ENCODE measurements around the gene PRICKLE2.

PRICKLE2 gene

GRCh38 chr3:64114651-64115050 lies 110.6 kb downstream of the PRICKLE2 start:
- DNase-seq: no peak
- in situ Hi-C loops (cut with MboI; ENCODE audit: low pct_unique_long_range_greater_than_20kb, low sequenced_read_pairs): no loop called here

GRCh38 chr3:64111872-64112271 lies 113.4 kb downstream of the PRICKLE2 start:
- DNase-seq: no peak
- in situ Hi-C loops (cut with MboI; ENCODE audit: low pct_unique_long_range_greater_than_20kb, low sequenced_read_pairs): no loop called here

GRCh38 chr3:64111083-64111482 lies 114.2 kb downstream of the PRICKLE2 start:
- in situ Hi-C loops (cut with MboI; ENCODE audit: low pct_unique_long_range_greater_than_20kb, low sequenced_read_pairs): no loop called here
- no peak for DNase-seq

GRCh38 chr3:64110071-64110470 lies 115.2 kb downstream of the PRICKLE2 start:
- in situ Hi-C loops (cut with MboI; ENCODE audit: low pct_unique_long_range_greater_than_20kb, low sequenced_read_pairs): no loop called here
- no peak for DNase-seq

GRCh38 chr3:64109438-64109837 lies 115.8 kb downstream of the PRICKLE2 start:
- DNase-seq: no peak

GRCh38 chr3:64108784-64109317 lies 116.4 kb downstream of the PRICKLE2 start:
- no peak for DNase-seq
- in situ Hi-C loops (cut with MboI; ENCODE audit: low pct_unique_long_range_greater_than_20kb, low sequenced_read_pairs): no loop called here

More at GRCh38 chr3:64109438-64109837, 115.8 kb downstream of the PRICKLE2 start:
- in situ Hi-C loops (cut with MboI; ENCODE audit: low pct_unique_long_range_greater_than_20kb, low sequenced_read_pairs): no loop called here

- DNase-seq: no peak
- in situ Hi-C loops (cut with MboI; ENCODE audit: low pct_unique_long_range_greater_than_20kb, low sequenced_read_pairs): no loop called here
These were observed 117.0 kb downstream of the PRICKLE2 start for GRCh38 chr3:64108231-64108630.

- DNase-seq: no peak
- in situ Hi-C loops (cut with MboI; ENCODE audit: low pct_unique_long_range_greater_than_20kb, low sequenced_read_pairs): no loop called here
These were observed 118.1 kb downstream of the PRICKLE2 start for GRCh38 chr3:64107190-64107589.

- no peak for DNase-seq
- in situ Hi-C loops (cut with MboI; ENCODE audit: low pct_unique_long_range_greater_than_20kb, low sequenced_read_pairs): no loop called here
These were observed 119.5 kb downstream of the PRICKLE2 start for GRCh38 chr3:64105816-64106215.

GRCh38 chr3:64104691-64105111 lies 120.6 kb downstream of the PRICKLE2 start:
- in situ Hi-C loops (cut with MboI; ENCODE audit: low pct_unique_long_range_greater_than_20kb, low sequenced_read_pairs): no loop called here
- DNase-seq: no peak

GRCh38 chr3:64104006-64104405 lies 121.3 kb downstream of the PRICKLE2 start:
- in situ Hi-C loops (cut with MboI; ENCODE audit: low pct_unique_long_range_greater_than_20kb, low sequenced_read_pairs): no loop called here
- no peak for DNase-seq

- in situ Hi-C loops (cut with MboI; ENCODE audit: low pct_unique_long_range_greater_than_20kb, low sequenced_read_pairs): no loop called here
- no peak for DNase-seq
These were observed 122.1 kb downstream of the PRICKLE2 start for GRCh38 chr3:64103131-64103530.

- in situ Hi-C loops (cut with MboI; ENCODE audit: low pct_unique_long_range_greater_than_20kb, low sequenced_read_pairs): no loop called here
- no peak for DNase-seq
These were observed 123.1 kb downstream of the PRICKLE2 start for GRCh38 chr3:64102147-64102546.

- in situ Hi-C loops (cut with MboI; ENCODE audit: low pct_unique_long_range_greater_than_20kb, low sequenced_read_pairs): no loop called here
- no peak for DNase-seq
These were observed 126.0 kb downstream of the PRICKLE2 start for GRCh38 chr3:64099316-64099715.

GRCh38 chr3:64098670-64099069 lies 126.6 kb downstream of the PRICKLE2 start:
- no peak for DNase-seq
- in situ Hi-C loops (cut with MboI; ENCODE audit: low pct_unique_long_range_greater_than_20kb, low sequenced_read_pairs): no loop called here

- in situ Hi-C loops (cut with MboI; ENCODE audit: low pct_unique_long_range_greater_than_20kb, low sequenced_read_pairs): no loop called here
- no peak for DNase-seq
These were observed 127.3 kb downstream of the PRICKLE2 start for GRCh38 chr3:64097920-64098319.

GRCh38 chr3:64095802-64096201 lies 129.5 kb downstream of the PRICKLE2 start:
- in situ Hi-C loops (cut with MboI; ENCODE audit: low pct_unique_long_range_greater_than_20kb, low sequenced_read_pairs): no loop called here
- DNase-seq: no peak

GRCh38 chr3:64094713-64095079 lies 130.6 kb downstream of the PRICKLE2 start:
- no peak for DNase-seq
- in situ Hi-C loops (cut with MboI; ENCODE audit: low pct_unique_long_range_greater_than_20kb, low sequenced_read_pairs): no loop called here

GRCh38 chr3:64093825-64094712 lies 131.2 kb downstream of the PRICKLE2 start:
- in situ Hi-C loops (cut with MboI; ENCODE audit: low pct_unique_long_range_greater_than_20kb, low sequenced_read_pairs): no loop called here
- DNase-seq: no peak

- DNase-seq: no peak
- in situ Hi-C loops (cut with MboI; ENCODE audit: low pct_unique_long_range_greater_than_20kb, low sequenced_read_pairs): no loop called here
These were observed 132.1 kb downstream of the PRICKLE2 start for GRCh38 chr3:64093211-64093610.

GRCh38 chr3:64091501-64091900 lies 133.8 kb downstream of the PRICKLE2 start:
- DNase-seq: no peak
- in situ Hi-C loops (cut with MboI; ENCODE audit: low pct_unique_long_range_greater_than_20kb, low sequenced_read_pairs): no loop called here

Measured in KBM-7 (cell line).